Fibroblast of skin of left quadriceps (primary cell): ENCODE measurements around the gene SLC47A2.

ENCODE experiments used
- DNase-seq, 2 experiments: peaks; one replicate each; pipeline ENCODE4 v3.0.0-alpha.2; 2013; ENCODE audit warnings: low read depth in 2 of 2

Gene SLC47A2

DNA sequence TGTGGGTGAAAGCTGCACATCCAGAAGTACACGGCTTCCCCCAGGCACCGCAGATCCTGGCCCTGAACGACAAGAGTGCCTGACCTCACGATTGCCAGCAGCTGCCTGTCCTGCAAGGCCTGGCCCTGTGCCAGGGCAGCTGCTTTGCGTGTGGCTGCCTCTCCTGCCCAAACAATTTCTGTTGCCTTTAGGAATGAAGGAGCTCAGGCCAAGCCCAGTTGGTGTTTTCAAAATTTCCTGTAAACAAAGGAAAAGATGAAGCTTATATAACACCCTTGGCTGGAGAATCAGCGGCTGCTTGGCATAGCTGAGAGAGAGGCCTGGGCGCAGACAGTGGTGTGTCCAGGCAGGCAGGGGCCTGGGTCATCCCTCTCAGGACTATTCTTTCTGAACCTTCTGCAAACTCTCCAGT, 11.7 kb upstream of the SLC47A2 start:
- no peak for DNase-seq

DNA sequence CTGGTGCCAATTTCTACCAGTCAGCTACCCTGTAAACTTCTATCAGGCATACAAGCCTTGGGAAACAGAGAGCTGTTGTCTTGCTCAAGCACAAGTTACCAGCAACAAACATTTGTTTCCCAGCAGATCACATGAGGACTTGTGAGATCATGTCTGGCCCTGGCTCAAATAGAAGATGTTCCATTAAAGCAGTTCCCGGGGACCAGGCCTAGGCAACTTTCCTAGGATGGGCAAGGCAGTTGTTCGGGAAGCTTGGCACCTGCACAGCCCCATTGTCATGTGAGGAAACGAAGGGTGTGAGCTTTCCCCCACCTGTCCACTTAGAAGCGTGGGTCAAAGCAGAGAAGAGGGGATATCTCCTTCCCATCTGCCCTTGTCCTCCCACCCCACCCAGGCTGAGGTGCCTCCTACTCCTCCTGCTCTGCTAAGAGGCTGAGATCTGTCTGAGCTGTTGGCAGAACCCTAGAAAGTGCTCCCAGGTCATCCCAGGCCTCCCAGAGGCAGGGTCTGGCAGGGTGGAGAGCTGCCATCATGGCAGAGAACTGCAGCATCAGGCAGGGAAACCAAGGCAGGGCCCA, 11.2 kb upstream of the SLC47A2 start:
- DNase-seq, result no peak

DNA sequence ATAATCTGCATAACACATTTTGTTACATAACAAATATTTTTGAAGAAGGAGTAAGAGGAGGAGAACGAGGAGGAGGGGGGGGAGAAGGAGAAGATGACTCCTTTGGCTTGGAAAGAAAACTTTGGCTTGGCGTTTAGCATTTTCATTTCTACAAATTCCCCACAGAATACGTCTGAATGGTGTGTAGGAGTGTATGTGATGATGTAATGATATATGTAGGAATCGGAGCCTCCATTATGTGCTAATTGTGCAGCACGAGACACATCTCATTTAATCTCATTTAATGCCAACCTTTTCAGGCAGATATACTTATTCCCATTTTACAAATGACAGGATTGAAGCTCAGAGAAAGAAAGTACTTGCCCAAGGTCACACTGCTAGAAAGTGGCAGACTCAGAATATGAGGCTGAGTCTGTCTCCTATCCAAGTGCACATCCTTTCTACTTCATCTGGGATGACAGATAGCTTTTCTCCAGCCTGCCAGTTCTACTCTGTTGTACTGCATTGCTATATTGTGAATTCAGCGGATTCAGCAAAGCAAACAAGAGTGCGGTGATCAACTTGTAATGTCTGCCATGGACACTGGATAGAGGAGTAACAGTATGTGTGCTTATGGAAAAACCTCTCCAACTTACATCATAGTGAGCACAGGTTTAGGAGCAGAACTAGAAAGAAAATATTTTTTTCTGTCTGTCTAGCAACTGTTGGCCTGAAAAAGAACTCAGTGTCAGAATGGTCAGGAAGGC, 10.4 kb upstream of the SLC47A2 start:
- no peak for DNase-seq

DNA sequence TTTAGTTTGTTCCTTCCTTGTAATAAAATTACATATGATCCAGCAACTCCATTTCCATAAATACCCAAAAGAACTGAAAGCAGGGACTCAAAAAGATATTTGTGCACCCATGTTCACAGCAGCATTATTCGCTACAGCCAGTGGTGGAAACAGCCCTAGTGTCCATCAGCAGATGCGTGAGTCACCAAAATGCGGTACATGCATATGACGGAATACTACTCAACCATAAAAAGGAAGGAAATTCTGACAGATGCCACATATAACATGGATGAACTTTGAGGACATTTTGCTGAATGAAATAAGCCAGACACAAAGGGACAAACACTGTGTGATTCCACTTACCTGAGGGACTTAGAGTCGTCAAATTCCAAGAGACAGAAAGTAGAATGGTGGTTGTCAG, 9.1 kb upstream of the SLC47A2 start:
- DNase-seq, result no peak

GRCh38 chr17:19724501-19725420, 8.4 kb upstream of the SLC47A2 start:
- no peak for DNase-seq

- no peak for DNase-seq
These were observed 7.6 kb upstream of the SLC47A2 start for GRCh38 chr17:19723964-19724363.

GRCh38 chr17:19720631-19721426, 4.4 kb upstream of the SLC47A2 start:
- DNase-seq, result no peak

DNA sequence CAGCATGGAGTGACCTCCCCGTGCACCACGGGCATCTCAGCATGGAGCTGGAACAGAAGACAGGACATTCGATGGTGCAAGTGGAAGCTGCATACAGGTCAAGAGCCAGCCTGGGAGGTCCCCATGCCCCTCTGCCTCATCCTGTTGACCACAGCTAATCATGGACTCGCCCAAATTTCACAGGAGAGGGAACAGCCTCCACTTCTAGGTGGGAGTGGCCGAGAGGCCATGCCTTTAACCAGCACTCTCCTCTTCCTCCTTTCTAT, 3.8 kb upstream of the SLC47A2 start:
- no peak for DNase-seq

DNA sequence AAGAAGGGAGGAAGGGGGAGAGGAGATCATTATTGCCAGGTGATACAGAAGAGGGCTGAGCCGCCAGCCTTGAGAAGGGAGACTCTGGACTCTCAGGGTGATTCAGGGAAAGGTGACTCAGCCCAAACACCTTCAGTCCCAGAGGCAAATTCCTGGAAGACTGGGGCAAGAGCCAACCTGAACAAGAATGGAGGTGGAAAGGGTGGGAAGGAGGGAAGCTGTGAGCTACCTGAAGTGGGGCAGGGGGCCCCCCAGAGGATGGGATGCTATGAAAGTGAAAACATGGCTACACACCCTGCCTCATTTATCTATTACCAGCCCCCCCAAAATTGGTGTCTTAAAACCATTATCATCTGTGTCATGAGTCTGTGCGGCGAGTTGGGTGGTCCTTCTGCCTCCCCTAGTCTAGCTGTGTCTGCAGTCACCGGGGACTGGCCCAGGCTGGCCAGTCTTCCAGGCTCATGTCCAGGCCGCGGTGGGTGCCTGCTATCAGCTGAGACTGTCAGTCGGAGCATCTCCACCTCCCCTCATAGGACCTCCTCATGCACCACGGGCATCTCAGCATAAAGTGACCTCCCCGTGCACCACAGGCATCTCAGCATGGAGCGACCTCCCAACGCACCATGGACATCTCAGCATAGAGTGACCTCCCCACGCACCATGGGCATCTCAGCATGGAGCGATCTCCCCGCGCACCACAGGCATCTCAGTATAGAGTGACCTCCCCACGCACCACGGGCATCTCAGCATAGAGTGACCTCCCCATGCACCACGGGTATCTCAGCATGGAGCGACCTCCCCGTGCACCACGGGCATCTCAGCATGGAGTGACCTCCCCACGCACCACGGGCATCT, 3.2 kb upstream of the SLC47A2 start:
- no peak for DNase-seq

DNA sequence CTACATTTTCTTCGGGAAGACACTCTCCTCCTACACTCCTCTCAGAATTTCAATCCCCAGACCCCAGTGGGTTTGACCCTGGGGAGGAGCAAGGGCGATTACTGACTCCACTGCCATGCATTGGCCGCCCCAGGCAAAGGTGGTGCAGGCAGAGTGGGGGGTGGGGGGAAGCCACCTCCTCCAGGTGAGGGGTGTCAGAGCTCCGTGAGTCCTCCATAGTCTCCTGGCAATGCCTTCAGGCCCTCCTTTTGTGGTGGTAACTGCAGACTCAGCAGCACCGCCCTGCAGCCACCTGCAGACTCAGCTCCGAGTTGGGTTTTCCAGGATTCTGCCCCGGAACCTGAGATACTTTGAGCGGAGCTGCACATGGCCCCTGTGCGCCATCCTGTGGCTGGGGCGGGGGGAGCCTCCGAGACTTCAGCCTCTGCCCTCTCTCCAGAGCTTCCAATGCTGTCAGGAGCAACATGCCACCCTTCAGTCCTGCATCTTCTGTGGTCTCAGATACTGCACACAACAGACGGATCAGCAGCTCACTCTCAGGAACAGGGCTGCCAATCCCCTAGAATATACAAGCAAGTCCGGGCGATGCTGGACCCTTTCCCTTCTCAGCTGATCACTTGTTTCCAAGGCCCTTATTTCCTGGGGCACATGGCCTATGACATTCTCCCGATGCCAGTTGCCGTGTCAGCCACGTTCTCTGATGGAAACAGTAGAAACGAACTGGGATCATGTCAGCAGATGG, 2.4 kb upstream of the SLC47A2 start:
- DNase-seq, result no peak

- no peak for DNase-seq
These were observed 1.7 kb upstream of the SLC47A2 start for GRCh38 chr17:19718041-19718612.

DNA sequence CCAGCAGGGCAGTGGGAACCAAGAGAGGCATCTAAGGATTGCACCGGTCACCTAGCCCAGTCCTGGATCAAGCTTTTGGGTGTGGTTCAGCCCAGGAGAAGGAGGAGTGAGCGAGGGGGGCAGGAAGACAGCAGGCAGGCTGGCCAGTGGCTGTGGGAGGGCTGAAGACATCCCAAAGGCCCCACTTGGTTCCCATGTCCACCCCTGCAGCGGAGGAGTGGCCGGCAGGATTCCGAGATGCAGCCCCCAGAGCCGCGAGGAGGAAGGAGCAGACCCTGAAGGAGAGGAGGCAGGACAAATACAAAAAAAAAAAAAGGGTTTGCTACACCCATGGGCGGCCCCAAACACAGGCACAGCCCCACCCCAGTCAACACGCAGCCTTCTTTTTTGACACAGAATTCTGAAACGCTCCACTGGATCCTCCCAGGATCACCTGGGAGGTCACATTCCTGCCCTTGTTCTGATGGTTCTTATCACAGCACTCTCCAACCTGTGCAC, 1.1 kb upstream of the SLC47A2 start:
- no peak for DNase-seq

GRCh38 chr17:19717031-19717360, 612 bp upstream of the SLC47A2 start:
- no peak for DNase-seq

DNA sequence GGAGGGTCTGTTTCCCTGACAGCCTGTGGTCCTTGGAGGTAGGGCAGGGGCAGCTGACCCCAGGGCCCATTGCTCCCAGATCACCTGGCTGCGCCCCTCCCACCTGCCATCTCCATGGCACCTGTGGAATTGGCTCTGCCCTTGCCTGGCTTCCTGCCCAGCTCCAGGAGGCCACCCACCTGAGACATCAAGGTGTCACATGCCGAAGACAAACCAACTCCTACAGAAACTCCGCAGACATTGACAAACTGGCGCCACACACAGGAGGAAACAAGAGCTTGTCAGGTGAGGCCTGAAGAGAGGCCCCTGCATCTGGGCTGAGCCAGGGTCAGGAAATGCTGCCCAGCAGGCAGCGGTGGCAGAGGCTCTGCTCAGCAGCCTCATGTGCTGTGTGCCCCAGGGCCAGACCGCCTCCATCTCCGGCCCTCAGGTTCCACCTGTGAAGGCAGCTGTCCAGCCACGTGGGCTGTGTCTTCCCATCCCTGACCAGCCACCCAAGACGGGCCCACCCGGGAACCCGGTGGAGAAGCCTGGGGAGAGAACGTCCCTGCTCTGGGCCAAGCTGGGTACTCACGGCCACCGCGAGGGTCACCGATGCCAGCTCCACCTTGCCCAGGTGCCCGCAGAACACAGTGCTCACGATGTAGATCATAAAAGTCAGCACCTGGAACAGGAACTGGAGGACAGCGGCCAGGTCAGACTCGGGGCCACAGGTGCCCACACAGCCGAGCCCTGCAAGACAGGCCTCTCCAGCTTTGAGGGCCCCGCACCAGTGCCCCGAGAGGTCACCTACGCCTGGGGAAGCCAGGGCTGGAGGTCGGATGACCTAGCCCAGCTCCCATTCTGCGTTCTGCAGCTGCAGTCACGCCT, 1.6 kb downstream of the SLC47A2 start:
- DNase-seq, result no peak

DNA sequence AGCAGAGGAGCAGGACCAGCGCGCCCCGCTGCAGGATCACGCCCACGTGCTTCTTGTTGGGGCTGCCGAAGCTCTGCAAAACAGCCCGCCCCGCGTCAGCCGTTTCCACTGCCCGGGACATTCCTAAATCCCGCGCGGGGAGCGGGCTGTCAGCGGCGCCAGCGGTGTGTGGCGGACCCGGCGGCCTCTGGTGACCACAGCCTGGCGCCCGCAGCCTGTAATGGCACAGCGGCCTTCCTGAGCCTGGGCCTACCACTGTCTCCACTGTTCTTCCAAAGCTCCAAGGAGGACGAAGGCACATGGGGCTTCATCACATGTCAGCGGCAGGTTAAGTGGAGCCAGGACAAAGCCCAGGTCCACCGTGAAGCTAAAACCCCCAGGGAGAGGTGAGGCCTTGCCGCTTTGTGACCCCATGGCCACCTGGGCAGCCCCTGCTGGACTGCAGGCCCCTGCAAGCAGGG, 2.5 kb downstream of the SLC47A2 start:
- DNase-seq, result no peak

DNA sequence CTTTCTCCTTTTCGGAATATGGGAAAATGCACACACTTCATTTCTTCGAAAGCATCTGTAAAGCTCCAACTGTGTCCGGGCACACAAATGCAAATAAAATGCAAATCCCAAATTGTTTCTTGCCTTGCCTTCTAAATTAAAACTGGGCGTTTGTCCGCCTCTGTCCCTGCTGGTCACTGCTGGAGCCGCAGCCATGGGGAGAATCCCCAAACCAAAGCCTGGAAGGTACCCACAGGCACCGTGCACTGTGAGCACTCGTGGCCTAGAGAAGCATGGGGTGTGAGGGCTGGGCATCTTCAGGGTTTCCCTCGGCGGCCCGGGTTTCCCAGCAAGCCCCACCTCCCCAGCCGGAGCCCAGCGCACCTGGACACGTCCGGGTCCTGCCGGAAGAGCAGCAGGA, 2.9 kb downstream of the SLC47A2 start:
- no peak for DNase-seq

GRCh38 chr17:19712436-19713004, 3.9 kb downstream of the SLC47A2 start:
- no peak for DNase-seq

DNA sequence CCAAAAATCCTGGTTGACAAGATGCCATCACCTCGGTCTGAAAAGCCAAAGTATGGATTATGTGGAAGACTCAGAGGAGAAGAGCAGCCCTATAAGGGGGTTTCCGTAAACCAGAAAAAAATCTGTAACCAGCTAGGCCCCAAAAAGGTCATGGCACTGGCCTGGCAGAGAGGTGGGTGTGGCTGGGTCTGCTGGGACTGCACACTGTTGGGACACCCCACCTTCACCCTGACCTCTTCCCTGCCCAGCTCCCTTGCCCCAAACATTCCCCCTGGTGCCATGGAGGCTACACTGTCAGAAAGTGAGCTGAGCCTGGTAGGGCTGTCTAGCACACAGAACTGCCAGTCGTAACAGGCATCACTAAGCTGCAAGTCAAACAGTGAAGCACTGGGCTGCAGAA, 6.5 kb downstream of the SLC47A2 start:
- no peak for DNase-seq
